Mesothelial cell of epicardium (in vitro differentiated cells): ENCODE results near the gene RASSF3. TPM values are rescaled to one million over a fixed set of nuclear protein-coding genes. Genes with fewer than 3 reads are reported as not detected.

Source experiments
- DNase-seq, 2 experiments: peaks; one replicate each; pipeline ENCODE4 v3.0.0; 2021; ENCODE audit warnings: low spot score in 2 of 2; ENCODE audit not compliant: unreplicated experiment in 2 of 2
- H3K27ac Mint-ChIP-seq: 2 replicates; pipeline ENCODE4 v1.8.0; 2021; ENCODE audit warnings: mixed read lengths
- H3K27me3 Mint-ChIP-seq: 2 replicates; pipeline ENCODE4 v1.8.0; 2021; ENCODE audit warnings: low read depth, mixed read lengths
- H3K36me3 Mint-ChIP-seq: 2 replicates; pipeline ENCODE4 v1.8.0; 2021; ENCODE audit warnings: mixed read lengths
- H3K4me1 Mint-ChIP-seq: 2 replicates; pipeline ENCODE4 v1.8.0; 2021; ENCODE audit warnings: mixed read lengths
- H3K4me3 Mint-ChIP-seq: 2 replicates; pipeline ENCODE4 v1.8.0; 2021; ENCODE audit warnings: mild to moderate bottlenecking, moderate library complexity, mixed read lengths
- H3K9me3 Mint-ChIP-seq: 2 replicates; pipeline ENCODE4 v1.8.0; 2021; ENCODE audit warnings: mixed read lengths
- total RNA-seq: library from RNA; stranded (reverse); gene quantifications from 3 replicates; pipeline ENCODE4 v1.2.1, GENCODE V29; 2021
- TF ChIP-seq, protein P1 (sequence below): fragments of 200-600 bp; sonication (generic); IDR thresholded peaks from one replicate; pipeline ENCODE4 v1.5.0; 2021; ENCODE audit warnings: antibody characterized with exemption; ENCODE audit not compliant: unreplicated experiment

The RASSF3 gene
- total RNA-seq, 1 donor from 2014 or later, result 16.3 TPM

DNA sequence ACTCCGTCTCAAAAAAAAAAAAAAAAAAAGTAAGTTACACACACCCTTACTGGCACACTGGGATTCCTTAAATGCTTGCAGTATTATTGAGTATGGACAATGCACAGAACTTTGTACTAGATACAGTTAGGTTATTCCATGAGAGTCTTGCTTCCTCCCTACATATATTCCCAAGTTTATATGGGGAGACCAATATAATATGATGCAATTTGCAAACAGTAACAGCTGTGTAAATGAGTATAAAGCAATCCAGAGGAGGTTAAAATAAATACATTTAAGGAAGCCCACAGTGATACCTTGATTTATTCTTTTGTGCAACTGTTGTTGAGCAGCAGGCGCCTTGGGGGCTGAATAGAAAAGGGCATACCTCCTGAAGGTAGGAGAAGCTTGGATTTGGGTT, 26.6 kb downstream of the RASSF3 start:
- Mint-ChIP-seq H3K4me1 (peaks cover 12% of the 10 kb centered on the region), H3K36me3 (peaks cover 19% of the 10 kb centered on the region), H3K9me3 (peaks cover 19% of the 10 kb centered on the region), H3K27ac (peak overlapping the region; percentile 16), H3K4me3 (no peak overlapping the region), H3K27me3 (no peaks in the 10 kb centered on the region)
- TF ChIP-seq, protein P1, sequence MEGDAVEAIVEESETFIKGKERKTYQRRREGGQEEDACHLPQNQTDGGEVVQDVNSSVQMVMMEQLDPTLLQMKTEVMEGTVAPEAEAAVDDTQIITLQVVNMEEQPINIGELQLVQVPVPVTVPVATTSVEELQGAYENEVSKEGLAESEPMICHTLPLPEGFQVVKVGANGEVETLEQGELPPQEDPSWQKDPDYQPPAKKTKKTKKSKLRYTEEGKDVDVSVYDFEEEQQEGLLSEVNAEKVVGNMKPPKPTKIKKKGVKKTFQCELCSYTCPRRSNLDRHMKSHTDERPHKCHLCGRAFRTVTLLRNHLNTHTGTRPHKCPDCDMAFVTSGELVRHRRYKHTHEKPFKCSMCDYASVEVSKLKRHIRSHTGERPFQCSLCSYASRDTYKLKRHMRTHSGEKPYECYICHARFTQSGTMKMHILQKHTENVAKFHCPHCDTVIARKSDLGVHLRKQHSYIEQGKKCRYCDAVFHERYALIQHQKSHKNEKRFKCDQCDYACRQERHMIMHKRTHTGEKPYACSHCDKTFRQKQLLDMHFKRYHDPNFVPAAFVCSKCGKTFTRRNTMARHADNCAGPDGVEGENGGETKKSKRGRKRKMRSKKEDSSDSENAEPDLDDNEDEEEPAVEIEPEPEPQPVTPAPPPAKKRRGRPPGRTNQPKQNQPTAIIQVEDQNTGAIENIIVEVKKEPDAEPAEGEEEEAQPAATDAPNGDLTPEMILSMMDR, result no peak
- no peak for DNase-seq

DNA sequence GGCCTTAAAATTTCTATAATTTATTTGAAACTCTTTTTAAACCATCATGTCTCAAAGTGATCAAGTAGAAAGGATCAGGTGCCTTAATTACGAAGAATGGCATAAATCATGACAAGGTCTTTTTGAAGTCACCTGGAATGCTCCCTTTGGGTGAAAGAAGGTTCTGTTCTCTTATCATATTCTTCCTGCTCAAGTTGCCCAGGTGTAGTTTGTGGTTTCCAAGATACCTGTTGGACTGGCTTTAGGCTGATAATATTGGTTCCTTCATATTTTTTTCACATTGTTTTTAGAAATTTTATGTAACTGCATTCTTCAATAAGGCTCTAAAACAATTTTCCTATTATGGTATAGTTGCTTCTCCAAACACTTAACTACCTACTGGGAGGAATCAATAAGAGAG, 29.2 kb downstream of the RASSF3 start:
- Mint-ChIP-seq H3K27me3 (no peaks in the 10 kb centered on the region), H3K4me1 (peaks cover 12% of the 10 kb centered on the region), H3K36me3 (peaks cover 4% of the 10 kb centered on the region), H3K4me3 (no peak overlapping the region), H3K9me3 (peaks cover 3% of the 10 kb centered on the region), H3K27ac (no peak overlapping the region)
- DNase-seq, result no peak
- TF ChIP-seq, protein P1, result no peak

DNA sequence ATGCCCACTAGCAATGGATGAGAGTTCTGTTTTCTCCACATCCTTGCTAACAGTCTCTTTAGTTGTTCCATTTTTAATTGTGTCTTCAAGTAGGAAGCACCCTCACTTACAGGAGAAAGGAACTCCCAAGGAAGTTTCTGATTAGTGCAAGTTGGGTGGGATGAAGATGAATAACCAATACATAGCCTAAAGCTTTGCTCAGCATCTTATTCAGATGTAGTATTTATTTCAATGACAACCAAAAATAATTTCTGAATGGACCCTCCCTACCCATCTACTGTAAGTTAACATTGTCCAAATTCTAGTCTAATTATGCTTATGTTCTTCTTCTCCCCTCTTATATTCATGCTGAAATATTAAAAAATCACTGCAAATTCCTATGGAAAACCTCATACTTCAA, 36.0 kb downstream of the RASSF3 start:
- TF ChIP-seq, protein P1, result no peak
- Mint-ChIP-seq H3K36me3 (no peaks in the 10 kb centered on the region), H3K9me3 (no peaks in the 10 kb centered on the region), H3K4me3 (no peak overlapping the region), H3K27me3 (no peaks in the 10 kb centered on the region), H3K4me1 (peaks cover 3% of the 10 kb centered on the region), H3K27ac (no peak overlapping the region)
- DNase-seq, result no peak

DNA sequence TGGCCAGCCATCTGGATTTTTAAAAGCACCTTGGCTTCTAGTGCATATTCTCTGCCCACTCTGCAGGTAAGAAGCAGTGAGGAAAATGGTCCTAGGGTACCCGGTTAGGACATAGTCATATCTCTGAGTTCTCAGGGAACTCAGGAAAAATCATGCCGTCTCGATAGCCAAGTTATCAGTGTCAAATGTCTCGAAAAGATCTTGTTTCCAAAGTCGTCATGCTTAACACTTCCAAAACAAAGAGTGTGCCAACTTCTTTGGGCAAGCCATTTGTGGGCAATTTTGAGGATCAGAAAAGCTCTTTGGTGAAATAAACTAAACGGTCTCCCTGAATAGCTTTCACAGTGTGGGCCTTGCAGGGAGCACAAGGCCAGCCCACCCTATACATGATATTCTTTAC, 39.2 kb downstream of the RASSF3 start:
- no peaks in the 10 kb centered on the region for H3K27me3 Mint-ChIP-seq
- peaks cover 3% of the 10 kb centered on the region for H3K4me1 Mint-ChIP-seq

DNA sequence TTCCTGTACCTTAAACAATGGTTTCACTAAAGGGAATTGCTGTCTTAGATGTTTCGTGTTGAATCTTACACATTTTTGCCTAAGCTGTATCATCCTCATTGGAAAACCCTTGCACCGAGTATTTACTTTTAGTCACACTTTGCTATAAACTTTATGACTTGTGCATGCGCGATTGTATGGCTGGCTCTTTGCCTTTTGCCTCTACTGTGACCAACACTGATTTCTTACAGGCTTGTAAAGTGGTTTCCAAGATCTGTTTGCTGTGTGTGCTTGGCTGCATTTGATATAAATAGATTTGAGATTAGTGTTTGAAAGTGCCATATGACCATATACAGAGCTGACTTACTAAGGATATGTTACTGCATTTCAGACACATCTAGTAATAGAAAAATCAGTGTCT, 40.5 kb downstream of the RASSF3 start:
- Mint-ChIP-seq H3K27me3 (no peaks in the 10 kb centered on the region), H3K4me1 (peaks cover 7% of the 10 kb centered on the region), H3K4me3 (no peak overlapping the region), H3K27ac (peak overlapping the region; percentile 1), H3K36me3 (no peaks in the 10 kb centered on the region), H3K9me3 (no peaks in the 10 kb centered on the region)
- DNase-seq, result no peak
- TF ChIP-seq, protein P1, result no peak

More for the DNA sequence above, 39.2 kb downstream of the RASSF3 start:
- DNase-seq, result no peak
- Mint-ChIP-seq H3K4me3 (no peak overlapping the region), H3K36me3 (no peaks in the 10 kb centered on the region), H3K9me3 (no peaks in the 10 kb centered on the region), H3K27ac (no peak overlapping the region)
- TF ChIP-seq, protein P1, result no peak

DNA sequence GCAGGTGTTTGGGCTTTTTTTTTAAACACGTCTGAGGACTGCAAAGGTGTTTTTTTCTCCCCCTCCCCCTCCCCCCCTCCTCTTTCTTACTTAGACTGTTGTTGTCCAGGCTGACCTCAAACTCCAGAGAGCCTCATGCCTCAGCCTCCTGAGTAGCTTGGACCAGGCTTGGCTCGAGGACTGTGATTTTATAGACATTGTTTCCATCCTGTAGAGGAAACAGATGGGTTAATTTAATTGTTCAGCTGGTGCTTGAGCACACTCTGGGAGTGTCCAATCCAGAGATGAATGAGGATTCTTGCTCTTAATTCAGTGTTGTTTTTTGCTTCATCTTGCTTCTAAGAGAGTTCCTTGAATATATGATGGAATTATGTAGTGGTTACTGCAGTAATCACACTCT, 42.1 kb downstream of the RASSF3 start:
- Mint-ChIP-seq H3K4me3 (no peak overlapping the region), H3K36me3 (no peaks in the 10 kb centered on the region), H3K4me1 (peaks cover 15% of the 10 kb centered on the region), H3K9me3 (no peaks in the 10 kb centered on the region), H3K27ac (no peak overlapping the region), H3K27me3 (no peaks in the 10 kb centered on the region)
- TF ChIP-seq, protein P1, result no peak
- DNase-seq, result no peak
